GM19035 (cell line): ENCODE measurements around the gene FANCG.

Source experiments
- ATAC-seq: cut with Tn5 transposase; IDR thresholded peaks from one replicate; pipeline ENCODE4 v1.9.1; 2021; ENCODE audit not compliant: unreplicated experiment

The FANCG gene

GRCh38 chr9:35079426-35080341, at the start of gene FANCG:
Gene FANCG (minus strand): TSS chr9:35079942. CDS start chr9:35079524, 418 bp downstream.
- ATAC-seq: peak; percentile 89

GRCh38 chr9:35116898-35117551, 37.3 kb upstream of the FANCG start:
- peak; percentile 48 for ATAC-seq

GRCh38 chr9:35116539-35116897, 36.8 kb upstream of the FANCG start:
- peak; percentile 1 for ATAC-seq

GRCh38 chr9:35115680-35116538, 36.2 kb upstream of the FANCG start, which contains the start of gene ATOSB:
Gene ATOSB (minus strand): TSS chr9:35115862. CDS start chr9:35108274, 7,588 bp downstream.
- ATAC-seq: peak; percentile 58

GRCh38 chr9:35114840-35115628, 35.3 kb upstream of the FANCG start:
- ATAC-seq: no peak

GRCh38 chr9:35114113-35114839, 34.5 kb upstream of the FANCG start:
- ATAC-seq: no peak

- no peak for ATAC-seq
These were observed 32.7 kb upstream of the FANCG start for GRCh38 chr9:35112257-35113020.

GRCh38 chr9:35111001-35111933, 31.5 kb upstream of the FANCG start:
- peak; percentile 74 for ATAC-seq

- ATAC-seq: no peak
These were observed 30.6 kb upstream of the FANCG start for GRCh38 chr9:35110327-35110761.

GRCh38 chr9:35108946-35109575, 29.3 kb upstream of the FANCG start:
- no peak for ATAC-seq

- no peak for ATAC-seq
These were observed 28.7 kb upstream of the FANCG start for GRCh38 chr9:35108461-35108860.

GRCh38 chr9:35107297-35108290, 27.9 kb upstream of the FANCG start:
- no peak for ATAC-seq

- no peak for ATAC-seq
These were observed 26.6 kb upstream of the FANCG start for GRCh38 chr9:35106343-35106730.

- ATAC-seq: no peak
These were observed 26.0 kb upstream of the FANCG start for GRCh38 chr9:35105571-35106342.

GRCh38 chr9:35105126-35105525, 25.4 kb upstream of the FANCG start:
- no peak for ATAC-seq
